H1 (cell line): ENCODE measurements around the gene AGO3. TPM values are rescaled to one million over a fixed set of nuclear protein-coding genes. Genes with fewer than 3 reads are reported as not detected.

ENCODE experiments used
- ASH2L ChIP-seq: fragments of 200-600, 300-600 bp; sonication (generic); IDR thresholded peaks from one replicate; pipeline ENCODE4 v1.7.1; 2017; ENCODE audit warnings: low read length
- BCL11A ChIP-seq, 2 experiments: IDR thresholded peaks; one replicate each; pipeline ENCODE4 v1.6.1; 2011; ENCODE audit warnings: low read depth in 2 of 2, low read length in 2 of 2, mild to moderate bottlenecking in 2 of 2
- BRCA1 ChIP-seq: IDR thresholded peaks from 2 replicates; pipeline ENCODE4 v1.6.1; 2012; ENCODE audit warnings: low read depth, low read length, improper control_type of control experiment
- KDM4A ChIP-seq: IDR thresholded peaks from one replicate; pipeline ENCODE4 v1.7.1; 2012; ENCODE audit warnings: low read depth, mild to moderate bottlenecking, moderate library complexity, low read length, inconsistent platforms; ENCODE audit not compliant: severe bottlenecking
- MAFK ChIP-seq: IDR thresholded peaks from 2 replicates; pipeline ENCODE4 v1.6.1; 2012; ENCODE audit warnings: low read depth, mild to moderate bottlenecking, improper control_type of control experiment, low read length
- TAF7 ChIP-seq: optimal IDR thresholded peaks from 2 replicates; pipeline ENCODE3; 2011; ENCODE audit warnings: low read depth, mild to moderate bottlenecking, inconsistent platforms, low read length, moderate library complexity, borderline replicate concordance
- TEAD4 ChIP-seq: IDR thresholded peaks from 2 replicates; pipeline ENCODE4 v1.6.1; 2012; ENCODE audit warnings: low read depth, low read length, inconsistent platforms, mixed read lengths
- polyA plus RNA-seq, 7 experiments: library from polyadenylated mRNA; depleted of rRNA in 3 of 7; stranded (reverse) in 5 of 7; unstranded in 2 of 7; fragments of >200 nt in 5 of 7; fragments of 200-250 nt in 2 of 7; gene quantifications; 1 replicate in 5 of 7; 2 replicates in 1 of 7; 4 replicates in 1 of 7; pipeline versions ENCODE4 v1.2.1 to v1.2.3, GENCODE V29; 2011 to 2013; ENCODE audit warnings: missing spikeins in 2 of 7, mixed read lengths in 2 of 7
- total RNA-seq: library from RNA; stranded (reverse); fragmentation: NEBNext Ultra II Directional; extraction: Animal tissue kit (Norgen Biotek cat#: 25700); gene quantifications from 2 replicates; pipeline ENCODE4 v1.2.1, GENCODE V29; 2021

The AGO3 gene
- total and polyA plus RNA-seq, 2 of the 8 experiments (the other 6 are each of a cell fraction or from before 2014, with no cell fraction given), result 10.7 to 26.4 TPM

DNA sequence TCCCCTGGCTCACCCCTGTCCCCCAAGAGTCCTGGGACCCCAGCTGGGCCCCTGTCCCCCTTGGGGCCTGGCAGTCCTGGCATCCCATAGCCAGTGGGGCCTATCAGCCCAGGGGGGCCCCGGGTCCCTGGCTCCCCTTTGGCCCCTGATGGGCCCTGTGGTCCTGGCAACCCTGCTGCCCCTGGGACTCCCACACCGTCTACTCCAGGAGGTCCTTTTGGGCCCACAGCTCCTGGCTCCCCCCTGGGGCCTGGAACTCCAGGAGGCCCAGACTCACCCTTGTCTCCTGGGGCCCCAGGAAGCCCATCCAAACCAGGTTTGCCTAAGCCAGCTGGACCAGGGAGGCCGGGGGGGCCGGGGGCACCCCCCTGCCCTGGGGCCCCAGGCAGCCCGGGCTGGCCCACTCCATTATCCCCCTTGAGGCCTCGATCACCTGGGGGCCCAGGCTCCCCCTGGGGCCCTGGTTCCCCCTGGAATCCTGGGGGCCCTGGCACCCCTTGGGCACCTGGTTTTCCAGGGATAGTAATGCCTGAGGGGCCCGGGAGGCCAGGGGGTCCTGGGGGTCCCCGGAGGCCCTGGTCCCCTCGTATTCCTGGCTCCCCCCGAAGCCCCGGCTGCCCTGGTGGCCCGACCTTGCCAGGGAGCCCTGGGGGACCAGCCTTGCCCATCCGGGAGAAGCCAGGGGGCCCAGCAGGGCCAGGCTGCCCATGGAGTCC lies 167.9 kb downstream of the AGO3 start (continued):
- TF ChIP-seq MAFK (no peak), TEAD4 (no peak), KDM4A (no peak), ASH2L (no peak), BRCA1 (no peak), TAF7 (no peak), BCL11A (IDR thresholded peaks at IDR 0.05; ENCODE audit: low read depth in 2 of 2, low read length in 2 of 2) (no peak)
